ENCODE results near the gene HAUS5. TPM values are rescaled to one million over a fixed set of nuclear protein-coding genes. Genes with fewer than 3 reads are reported as not detected.

HAUS5 gene
- total RNA-seq, 1 donor from 2014 or later: 12.4 TPM

- TF ChIP-seq EZH2 (IDR thresholded peaks at IDR 0.05): no peak
- TF ChIP-seq, protein P1, sequence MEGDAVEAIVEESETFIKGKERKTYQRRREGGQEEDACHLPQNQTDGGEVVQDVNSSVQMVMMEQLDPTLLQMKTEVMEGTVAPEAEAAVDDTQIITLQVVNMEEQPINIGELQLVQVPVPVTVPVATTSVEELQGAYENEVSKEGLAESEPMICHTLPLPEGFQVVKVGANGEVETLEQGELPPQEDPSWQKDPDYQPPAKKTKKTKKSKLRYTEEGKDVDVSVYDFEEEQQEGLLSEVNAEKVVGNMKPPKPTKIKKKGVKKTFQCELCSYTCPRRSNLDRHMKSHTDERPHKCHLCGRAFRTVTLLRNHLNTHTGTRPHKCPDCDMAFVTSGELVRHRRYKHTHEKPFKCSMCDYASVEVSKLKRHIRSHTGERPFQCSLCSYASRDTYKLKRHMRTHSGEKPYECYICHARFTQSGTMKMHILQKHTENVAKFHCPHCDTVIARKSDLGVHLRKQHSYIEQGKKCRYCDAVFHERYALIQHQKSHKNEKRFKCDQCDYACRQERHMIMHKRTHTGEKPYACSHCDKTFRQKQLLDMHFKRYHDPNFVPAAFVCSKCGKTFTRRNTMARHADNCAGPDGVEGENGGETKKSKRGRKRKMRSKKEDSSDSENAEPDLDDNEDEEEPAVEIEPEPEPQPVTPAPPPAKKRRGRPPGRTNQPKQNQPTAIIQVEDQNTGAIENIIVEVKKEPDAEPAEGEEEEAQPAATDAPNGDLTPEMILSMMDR (IDR thresholded peaks at IDR 0.05): no peak
- no peak for TF ChIP-seq EZH2phosphoT487 (IDR thresholded peaks at IDR 0.05)
- Histone ChIP-seq H3K27me3 (peaks cover 14% of the 10 kb centered on the region), H3K4me2 (no peak overlapping the region), H3K79me2 (ENCODE audit: low read depth) (no peaks in the 10 kb centered on the region), H3K27ac (no peak overlapping the region), H2AFZ (replicated peaks) (no peak overlapping the region), H3F3A (ENCODE audit: low read depth) (no peaks in the 10 kb centered on the region), H3K4me3 (no peak overlapping the region), H3K9me3 (ENCODE audit: low read depth) (no peaks in the 10 kb centered on the region), H3K4me1 (no peaks in the 10 kb centered on the region), H3K9ac (no peak overlapping the region), H3K36me3 (no peaks in the 10 kb centered on the region), H4K20me1 (ENCODE audit: low read depth) (no peaks in the 10 kb centered on the region)
- H3K4me1 Mint-ChIP-seq: no peaks in the 10 kb centered on the region
- H3K9me3 Mint-ChIP-seq: no peaks in the 10 kb centered on the region
- H3K4me3 Mint-ChIP-seq: no peak overlapping the region
- H3K27ac Mint-ChIP-seq: no peak overlapping the region
- peaks cover 4% of the 10 kb centered on the region for H3K27me3 Mint-ChIP-seq (ENCODE audit: insufficient read depth, low read depth)
- peaks cover 11% of the 10 kb centered on the region for H3K36me3 Mint-ChIP-seq
- DNase-seq (ENCODE audit: low spot score): no peak
Observed at GRCh38 chr19:35665157-35665556, 52.6 kb downstream of the HAUS5 start.

DNA sequence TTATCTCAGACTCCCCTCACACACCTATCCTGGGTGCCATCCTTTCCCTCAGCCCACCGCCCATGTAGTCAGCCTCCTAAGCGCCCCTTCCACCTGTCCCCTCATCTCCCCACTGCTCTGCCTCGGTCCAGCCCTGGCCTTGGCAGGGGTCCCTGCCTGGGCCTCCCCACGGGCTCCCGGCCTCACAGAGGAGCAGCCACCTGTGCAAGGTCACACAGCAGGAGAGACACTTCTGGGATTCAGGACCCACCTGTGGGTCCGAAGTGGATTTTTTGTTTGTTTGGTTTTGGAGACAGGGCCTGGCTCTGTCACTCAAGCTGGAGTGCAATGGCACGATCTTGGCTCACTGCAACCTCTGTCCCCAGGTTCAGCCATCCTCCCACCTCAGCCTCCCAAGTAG lies 53.1 kb downstream of the HAUS5 start:
- Mint-ChIP-seq H3K4me3 (no peak overlapping the region), H3K27me3 (ENCODE audit: insufficient read depth, low read depth) (peaks cover 4% of the 10 kb centered on the region), H3K27ac (no peak overlapping the region), H3K9me3 (no peaks in the 10 kb centered on the region), H3K36me3 (peaks cover 9% of the 10 kb centered on the region), H3K4me1 (no peaks in the 10 kb centered on the region)
- Histone ChIP-seq H4K20me1 (ENCODE audit: low read depth) (no peaks in the 10 kb centered on the region), H3K9me3 (ENCODE audit: low read depth) (no peaks in the 10 kb centered on the region), H3K4me3 (no peak overlapping the region), H3K27me3 (peaks cover 14% of the 10 kb centered on the region), H3K4me2 (no peak overlapping the region), H3F3A (ENCODE audit: low read depth) (no peaks in the 10 kb centered on the region), H3K36me3 (no peaks in the 10 kb centered on the region), H3K4me1 (no peaks in the 10 kb centered on the region), H3K27ac (no peak overlapping the region), H3K79me2 (ENCODE audit: low read depth) (no peaks in the 10 kb centered on the region), H2AFZ (replicated peaks) (no peak overlapping the region), H3K9ac (no peak overlapping the region)
- TF ChIP-seq EZH2 (IDR thresholded peaks at IDR 0.05) (no peak), EZH2phosphoT487 (IDR thresholded peaks at IDR 0.05) (no peak)
- TF ChIP-seq, protein P1 (IDR thresholded peaks at IDR 0.05): no peak
- DNase-seq (ENCODE audit: low spot score): no peak

GRCh38 chr19:35666251-35666913 lies 53.8 kb downstream of the HAUS5 start, which contains the start of gene UPK1A:
Gene UPK1A, plus strand, starts transcription at chr19:35666517. Its CDS starts 296 bp downstream, at chr19:35666813.
- Histone ChIP-seq H2AFZ (replicated peaks) (no peak within 1 kb of the TSS), H3K4me1 (no peaks in the 10 kb centered on the region), H3K36me3 (no peaks in the 10 kb centered on the region), H3K9ac (no peak within 1 kb of the TSS), H3F3A (ENCODE audit: low read depth) (no peaks in the 10 kb centered on the region), H3K27ac (no peak within 1 kb of the TSS), H3K27me3 (peaks cover 18% of the 10 kb centered on the region), H3K4me3 (no peak within 1 kb of the TSS), H4K20me1 (ENCODE audit: low read depth) (no peaks in the 10 kb centered on the region), H3K4me2 (no peak within 1 kb of the TSS), H3K79me2 (ENCODE audit: low read depth) (no peaks in the 10 kb centered on the region), H3K9me3 (ENCODE audit: low read depth) (no peaks in the 10 kb centered on the region)
- H3K36me3 Mint-ChIP-seq: peaks cover 7% of the 10 kb centered on the region
- no peak within 1 kb of the TSS for H3K27ac Mint-ChIP-seq
- no peaks in the 10 kb centered on the region for H3K9me3 Mint-ChIP-seq
- H3K4me3 Mint-ChIP-seq: no peak within 1 kb of the TSS
- TF ChIP-seq EZH2 (IDR thresholded peaks at IDR 0.05): no peak
- no peak for TF ChIP-seq EZH2phosphoT487 (IDR thresholded peaks at IDR 0.05)
- TF ChIP-seq, protein P1 (IDR thresholded peaks at IDR 0.05): no peak
- H3K4me1 Mint-ChIP-seq: no peaks in the 10 kb centered on the region
- no peak for DNase-seq (ENCODE audit: low spot score)
- peaks cover 10% of the 10 kb centered on the region for H3K27me3 Mint-ChIP-seq (ENCODE audit: insufficient read depth, low read depth)
